Measurements from ENCODE around the gene PDZD2. TPM values are rescaled to one million over a fixed set of nuclear protein-coding genes. Genes with fewer than 3 reads are reported as not detected.
A peak's percentile ranks its signal among the peaks of the same experiment; 100 is the strongest.
"Not testable (repeated sequence)": the region's sequence is repeated elsewhere in the genome, so short reads cannot be mapped to it uniquely, and the experiment has no call there.

Gene PDZD2
- total RNA-seq, 1 donor from 2014 or later: 80.1 TPM

DNA sequence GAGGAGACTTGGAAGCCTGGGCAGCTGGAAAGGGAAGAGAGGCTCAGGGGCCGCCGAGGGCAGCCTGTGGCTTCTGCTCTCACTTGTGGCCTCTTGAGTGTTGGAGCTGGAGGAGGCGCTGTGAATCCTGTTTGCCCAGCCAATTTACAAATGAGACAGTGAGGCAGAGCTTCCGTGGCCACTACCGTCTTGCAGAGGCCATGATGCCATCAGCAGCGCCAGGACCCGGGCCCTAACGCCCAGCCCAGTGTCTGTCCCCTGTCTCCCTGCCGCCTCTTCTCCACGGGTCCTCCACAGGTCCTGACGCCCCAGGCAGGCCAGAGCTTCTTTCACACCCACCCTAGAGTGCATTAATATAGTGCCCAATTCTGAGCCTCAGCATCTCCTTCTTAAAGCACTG lies 362.4 kb downstream of the PDZD2 start:
- intact Hi-C loops (cut with micrococcal nuclease): no loop called here
- ATAC-seq: no peak

DNA sequence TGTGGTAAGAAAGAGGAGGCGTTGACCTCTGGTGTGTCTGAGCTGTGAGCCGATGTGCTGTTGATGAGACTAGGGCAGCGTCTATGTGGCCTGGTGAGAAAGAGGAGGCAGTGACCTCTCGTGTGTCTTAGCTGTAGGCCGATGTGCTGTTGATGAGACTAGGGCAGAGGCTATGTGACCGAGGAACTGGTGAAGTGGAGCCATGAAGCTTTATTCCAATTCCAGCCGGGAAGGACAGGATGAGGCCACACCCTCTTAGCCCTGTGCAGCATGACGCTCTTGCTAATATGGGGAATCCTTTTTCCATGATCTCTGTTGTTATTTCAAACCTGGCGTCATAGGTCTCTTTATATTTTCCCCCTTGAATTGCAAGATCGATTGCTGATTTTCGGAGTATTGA lies 362.8 kb downstream of the PDZD2 start:
- no peak for DNase-seq
- intact Hi-C loops (cut with micrococcal nuclease): no loop called here
- peak; percentile 44 for ATAC-seq

More for the DNA sequence above, 362.4 kb downstream of the PDZD2 start:
- DNase-seq: no peak

DNA sequence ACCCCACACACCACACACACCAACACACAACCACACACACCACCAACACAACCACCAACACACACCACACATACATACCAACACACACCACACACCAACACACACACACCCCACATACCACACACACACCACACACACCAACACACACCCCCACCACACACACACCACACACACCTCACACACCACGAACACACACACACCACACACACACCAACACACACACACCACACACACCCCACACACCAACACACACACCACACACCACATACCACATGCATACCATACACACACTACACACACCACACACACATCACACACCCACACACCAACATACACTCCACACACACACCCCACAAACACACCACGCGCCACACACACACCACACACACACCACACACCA lies 363.8 kb downstream of the PDZD2 start:
- ATAC-seq (no peak), DNase-seq (no peak)
- intact Hi-C loops (cut with micrococcal nuclease): no loop called here

DNA sequence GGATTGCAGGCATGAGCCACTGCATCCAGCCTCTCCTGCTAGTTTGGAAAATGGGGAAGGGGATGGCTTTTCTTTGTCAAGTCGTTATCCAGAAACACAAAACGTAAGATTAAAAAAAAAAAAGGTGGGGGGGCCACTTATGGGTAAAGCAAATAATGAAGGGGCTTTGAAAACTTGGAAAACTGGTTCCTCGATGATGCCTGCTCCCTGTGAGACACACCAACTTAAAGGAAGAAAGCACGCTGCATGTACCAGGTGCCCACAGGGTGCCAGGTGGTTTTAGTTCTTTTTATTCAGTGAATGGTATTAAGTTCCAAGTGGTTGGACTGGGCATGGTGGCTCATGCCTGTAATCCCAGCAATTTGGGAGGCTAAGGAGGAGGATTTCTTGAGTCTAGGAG lies 365.1 kb downstream of the PDZD2 start:
- DNase-seq (no peak), ATAC-seq (no peak)
- intact Hi-C loops (cut with micrococcal nuclease): no loop called here

DNA sequence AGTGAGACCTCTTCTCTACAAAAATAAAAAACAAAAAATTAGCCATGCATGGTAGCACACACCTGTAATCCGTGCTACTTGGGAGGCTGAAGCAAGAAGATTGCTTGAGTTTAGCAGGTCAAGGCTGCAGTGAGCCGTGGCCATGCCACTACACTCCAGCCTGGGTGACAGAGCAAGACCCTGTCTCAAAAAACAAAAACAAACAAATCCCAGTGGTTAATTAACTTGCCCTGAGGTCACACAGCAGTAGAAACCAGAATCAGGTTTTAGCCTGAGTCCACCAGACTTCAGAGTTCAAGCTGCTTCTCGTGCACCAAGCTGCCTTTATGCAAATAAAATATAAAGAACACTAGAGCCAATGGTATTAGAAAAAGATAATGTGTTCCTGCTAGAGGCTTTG lies 365.5 kb downstream of the PDZD2 start:
- intact Hi-C loops (cut with micrococcal nuclease): no loop called here
- no peak for ATAC-seq
- DNase-seq: no peak

DNA sequence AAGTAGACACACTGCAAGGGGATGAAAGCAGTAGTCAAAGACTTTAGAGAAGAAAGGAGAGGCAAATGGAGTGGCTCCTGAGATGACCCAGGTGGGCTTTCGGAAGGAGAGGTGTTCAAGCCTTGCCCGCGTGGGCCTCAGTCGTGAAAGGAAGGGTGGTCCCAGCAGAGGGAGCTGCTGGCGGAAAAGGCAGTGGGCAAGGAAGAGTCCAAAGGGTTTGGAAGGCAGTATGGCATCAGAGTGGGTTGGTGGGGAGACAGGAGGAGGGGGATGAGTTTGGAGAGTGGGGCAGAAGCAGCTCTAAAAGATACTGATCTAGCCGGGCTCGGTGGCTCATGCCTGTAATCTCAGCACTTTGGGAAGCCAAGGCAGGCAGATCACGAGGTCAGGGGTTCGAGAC lies 369.8 kb downstream of the PDZD2 start:
- intact Hi-C loops (cut with micrococcal nuclease): no loop called here
- DNase-seq (no peak), ATAC-seq (no peak)

DNA sequence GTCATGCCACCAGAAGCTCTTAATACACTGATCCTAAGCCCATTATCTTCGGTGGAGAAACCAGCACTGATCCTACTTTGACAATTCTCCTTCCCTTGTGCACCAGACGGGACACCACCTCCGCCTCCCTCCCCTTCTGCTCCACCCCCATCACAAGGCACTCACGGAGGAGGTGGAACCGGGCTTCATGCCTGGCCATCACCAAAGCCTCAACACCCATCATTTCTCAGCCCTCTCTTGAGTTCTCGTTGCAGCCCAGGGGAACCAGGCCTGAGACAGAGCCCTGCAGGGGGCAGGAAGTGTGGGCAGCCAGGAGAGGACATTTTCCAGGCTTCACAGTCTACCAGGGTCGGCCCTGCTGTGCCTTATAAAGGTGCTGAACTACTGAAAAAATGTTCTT lies 374.7 kb downstream of the PDZD2 start:
- intact Hi-C loops (cut with micrococcal nuclease): no loop called here
- ATAC-seq (peak; percentile 72), DNase-seq (peak; percentile 45)

DNA sequence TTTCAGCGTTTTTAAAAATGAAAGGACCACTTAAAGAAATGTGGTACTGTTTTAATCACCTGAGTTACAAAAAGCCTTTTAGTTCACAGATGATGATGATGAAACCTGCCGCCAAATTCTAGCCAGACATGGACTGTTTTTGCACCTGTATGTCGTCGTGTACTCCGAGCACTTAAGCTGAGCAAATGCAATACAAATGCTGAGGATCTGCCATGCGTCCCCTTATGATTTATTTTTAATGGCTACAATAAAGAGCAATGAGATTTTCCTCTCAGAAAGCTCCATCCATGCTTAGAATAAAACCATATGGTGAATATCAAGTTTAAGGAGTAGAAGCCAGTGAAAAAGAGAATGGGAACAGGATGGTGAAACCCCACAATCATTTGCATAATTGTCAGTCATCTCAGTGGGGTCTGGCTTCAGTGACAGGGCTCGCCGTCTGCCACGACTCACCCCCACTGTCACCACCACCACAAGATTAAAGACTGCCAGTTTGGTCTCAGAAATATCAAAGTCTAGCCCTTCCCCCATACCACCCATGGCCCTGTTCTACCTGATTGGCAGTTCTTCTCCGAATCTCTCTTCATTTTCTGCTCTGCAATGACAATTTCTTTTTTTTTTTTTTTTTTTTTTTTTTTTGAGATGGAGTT lies 375.3 kb downstream of the PDZD2 start:
- intact Hi-C loops (cut with micrococcal nuclease): no loop called here
- DNase-seq (no peak), ATAC-seq (no peak)

DNA sequence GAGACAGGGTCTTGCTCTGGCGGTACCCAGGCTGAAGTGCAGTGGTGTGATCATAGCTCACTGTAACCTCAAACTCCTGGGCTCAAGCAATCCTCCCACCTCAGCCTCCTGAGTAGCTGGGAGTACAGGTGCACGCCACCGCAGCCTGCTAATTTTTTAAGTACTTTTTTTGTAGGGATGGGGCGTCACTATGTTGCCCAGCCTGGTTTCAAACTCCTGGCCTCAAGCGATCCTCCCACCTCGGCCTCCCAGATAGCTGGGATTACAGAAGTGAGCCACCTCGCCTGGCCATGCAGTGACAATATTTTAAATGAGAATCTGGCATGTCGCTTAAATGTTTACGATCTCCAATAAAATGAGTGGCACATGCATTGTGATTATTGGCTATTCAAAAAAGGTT lies 376.3 kb downstream of the PDZD2 start:
- intact Hi-C loops (cut with micrococcal nuclease); DNase-seq; ATAC-seq: not testable (repeated sequence)

DNA sequence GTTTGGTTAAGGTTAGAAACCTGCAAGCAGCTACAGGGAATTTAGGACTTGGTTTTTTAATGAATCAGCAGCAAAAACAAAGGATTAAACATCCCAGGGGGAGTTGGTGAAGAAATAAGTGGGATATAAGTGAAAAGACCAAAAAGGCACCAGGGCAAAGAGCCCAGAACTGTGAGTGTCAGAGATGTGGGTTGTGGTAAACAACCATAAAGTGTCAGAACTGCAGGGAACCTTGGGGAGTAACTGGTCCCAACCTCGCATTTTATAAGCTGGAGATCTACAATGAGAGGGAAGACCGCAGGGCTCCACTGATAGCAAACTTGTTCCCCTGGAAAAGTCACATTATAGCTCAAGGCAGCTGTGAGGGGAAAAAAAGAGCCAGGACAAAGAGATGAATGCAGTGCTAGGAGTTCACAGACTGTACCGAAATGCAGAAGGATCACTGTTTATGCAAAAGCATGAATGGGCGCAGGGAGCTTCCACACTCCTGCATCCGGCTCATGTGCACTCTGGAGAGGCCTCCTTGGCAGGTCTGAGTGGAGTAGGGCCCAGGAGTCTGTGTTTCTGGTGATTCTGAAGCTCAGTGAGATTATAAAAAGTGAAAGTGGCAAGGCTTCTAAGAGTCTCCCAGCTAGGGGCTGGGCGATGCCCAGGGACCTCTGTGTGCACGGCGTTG lies 378.9 kb downstream of the PDZD2 start:
- intact Hi-C loops (cut with micrococcal nuclease): no loop called here
- peak; percentile 50 for DNase-seq
- ATAC-seq: peak; percentile 75

DNA sequence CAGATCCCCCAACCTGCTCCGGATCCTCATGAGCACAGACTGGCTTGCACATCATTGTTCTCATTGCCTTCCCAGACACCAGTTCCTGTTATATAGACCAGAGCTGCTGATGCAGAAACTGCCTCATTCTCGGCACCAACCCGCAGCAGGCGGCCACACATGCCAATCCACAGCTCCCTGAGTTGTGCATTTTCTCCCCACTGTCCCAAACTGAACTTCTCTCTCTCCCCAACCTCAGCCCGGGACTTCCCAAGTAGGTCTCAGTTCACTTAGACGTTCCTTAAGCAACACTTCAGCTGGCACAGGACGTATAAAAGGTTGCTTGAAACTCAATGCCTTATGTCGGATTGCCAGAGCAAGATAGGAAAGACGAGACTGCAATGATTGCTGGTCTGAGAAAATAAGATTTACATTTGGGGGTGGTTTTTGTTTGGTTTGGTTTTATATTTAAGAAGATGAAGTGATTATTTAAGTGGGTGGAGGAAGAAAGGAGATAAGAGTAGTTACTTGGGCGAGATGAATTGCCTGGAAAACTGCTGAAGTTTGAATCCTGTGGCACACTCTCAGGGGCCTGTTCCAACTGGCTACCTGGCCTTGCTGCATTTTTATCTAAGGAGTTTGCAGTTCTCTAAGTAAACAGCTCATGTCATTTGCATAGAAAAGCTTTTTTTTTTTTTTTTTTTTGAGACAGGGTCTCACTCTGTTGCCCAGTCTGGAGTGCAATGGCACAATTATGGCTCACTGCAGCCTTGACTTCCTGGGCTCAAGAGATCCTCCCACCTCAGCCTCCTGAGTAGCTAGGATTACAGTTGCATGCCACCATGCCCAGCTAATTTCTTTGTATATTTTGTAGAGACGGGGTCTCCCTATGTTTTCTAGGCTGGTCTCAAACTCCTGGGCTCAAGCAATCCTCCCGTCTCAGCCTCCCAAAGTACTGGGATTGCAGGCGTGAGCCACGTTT lies 379.8 kb downstream of the PDZD2 start:
- intact Hi-C loops (cut with micrococcal nuclease): no loop called here
- peak; percentile 19 for ATAC-seq
- no peak for DNase-seq

DNA sequence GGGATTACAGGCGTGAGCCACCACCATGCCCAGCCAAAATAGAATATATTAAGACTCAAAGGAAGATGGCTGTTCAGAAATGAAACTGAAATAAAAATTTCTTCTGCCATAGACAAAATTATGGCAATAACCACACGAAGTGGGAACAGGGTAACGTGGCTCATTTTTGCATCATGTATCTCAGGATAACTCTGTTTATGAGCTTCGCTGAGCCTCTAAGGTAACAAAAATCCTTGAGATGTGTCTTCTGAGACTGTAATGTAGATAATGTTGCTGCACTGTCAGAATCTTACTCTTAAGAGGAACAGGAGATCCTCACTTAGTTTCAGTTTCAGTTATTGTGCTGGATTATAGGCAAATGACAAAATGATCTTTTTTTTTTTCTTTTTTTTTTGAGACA lies 381.3 kb downstream of the PDZD2 start:
- intact Hi-C loops (cut with micrococcal nuclease): no loop called here
- ATAC-seq (no peak), DNase-seq (no peak)

DNA sequence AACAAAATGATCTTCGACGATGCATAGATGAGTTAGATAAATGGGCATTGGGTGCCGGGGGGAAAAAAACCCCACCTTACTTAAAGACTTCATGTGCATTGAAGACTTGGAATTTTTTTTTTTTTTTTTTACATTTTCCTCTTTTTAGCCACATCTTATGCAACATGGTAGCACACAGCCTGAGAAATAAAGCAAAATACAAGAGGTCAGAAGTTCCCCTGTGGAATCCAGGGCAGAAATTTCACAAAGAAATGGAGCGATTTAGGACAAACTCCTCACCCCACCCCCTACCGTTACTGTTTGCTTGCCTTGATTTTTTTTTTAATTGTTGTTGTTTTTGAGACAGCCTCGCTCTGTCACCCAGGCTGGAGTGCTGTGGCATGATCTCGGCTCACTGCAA lies 382.0 kb downstream of the PDZD2 start:
- intact Hi-C loops (cut with micrococcal nuclease): no loop called here
- no peak for DNase-seq
- no peak for ATAC-seq

DNA sequence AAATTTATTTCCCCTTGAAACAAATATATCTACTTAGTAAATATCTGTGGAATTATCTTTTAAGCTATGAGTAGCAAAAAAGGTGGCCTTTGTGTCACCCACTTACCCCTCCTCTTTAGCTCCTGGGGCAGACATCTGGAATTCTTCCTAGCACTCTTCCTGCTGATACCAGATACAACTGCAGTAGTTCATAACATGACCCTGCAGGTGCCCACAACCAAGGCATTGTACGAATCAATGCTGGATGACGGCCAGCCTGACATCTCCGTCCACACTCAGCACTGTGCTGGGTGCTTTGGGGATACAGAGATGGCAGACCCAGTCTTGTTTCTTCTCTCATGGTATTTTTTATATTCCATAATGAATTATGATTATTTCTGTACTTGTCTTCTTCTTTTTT lies 382.8 kb downstream of the PDZD2 start:
- DNase-seq (no peak), ATAC-seq (no peak)
- intact Hi-C loops (cut with micrococcal nuclease): no loop called here

DNA sequence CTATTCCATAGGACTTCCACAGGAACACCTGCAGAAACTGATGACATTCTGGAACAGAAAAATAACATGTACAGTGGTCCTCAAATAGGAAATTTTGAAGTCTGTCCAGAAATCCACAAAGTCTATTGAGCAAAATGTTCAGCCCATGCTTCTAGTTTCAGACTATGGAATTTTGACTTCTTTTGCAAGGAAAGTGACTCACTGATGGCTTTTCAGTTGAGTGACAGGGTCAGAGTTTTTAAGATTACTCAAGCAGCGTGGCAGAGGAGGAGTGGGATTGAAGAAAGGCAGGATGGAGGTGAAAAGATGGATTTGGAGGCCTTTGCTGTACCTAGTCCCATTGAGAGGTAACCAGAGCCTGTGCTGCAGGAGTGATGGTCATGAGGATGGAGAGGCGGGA lies 383.7 kb downstream of the PDZD2 start:
- no peak for DNase-seq
- intact Hi-C loops (cut with micrococcal nuclease): no loop called here
- no peak for ATAC-seq

DNA sequence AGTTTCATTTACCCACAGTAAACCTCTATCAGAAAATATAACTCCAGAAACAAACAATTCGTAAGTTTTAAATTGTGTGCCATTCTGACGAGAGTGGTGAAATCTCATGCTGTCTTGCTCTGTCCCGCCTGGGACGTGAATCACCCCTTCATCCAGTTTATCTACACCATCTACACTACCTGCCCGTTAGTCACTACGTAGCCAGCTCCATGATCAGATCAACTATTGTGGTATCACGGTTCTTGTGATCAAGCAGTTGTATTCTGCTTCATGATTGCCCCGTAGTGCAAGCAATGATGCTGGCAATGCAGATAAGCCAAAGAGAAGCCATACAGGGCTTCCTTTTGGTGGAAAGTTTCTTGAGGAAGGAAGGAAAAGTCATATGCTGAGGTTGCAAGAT lies 384.9 kb downstream of the PDZD2 start:
- no peak for ATAC-seq
- no peak for DNase-seq
- intact Hi-C loops (cut with micrococcal nuclease): no loop called here

DNA sequence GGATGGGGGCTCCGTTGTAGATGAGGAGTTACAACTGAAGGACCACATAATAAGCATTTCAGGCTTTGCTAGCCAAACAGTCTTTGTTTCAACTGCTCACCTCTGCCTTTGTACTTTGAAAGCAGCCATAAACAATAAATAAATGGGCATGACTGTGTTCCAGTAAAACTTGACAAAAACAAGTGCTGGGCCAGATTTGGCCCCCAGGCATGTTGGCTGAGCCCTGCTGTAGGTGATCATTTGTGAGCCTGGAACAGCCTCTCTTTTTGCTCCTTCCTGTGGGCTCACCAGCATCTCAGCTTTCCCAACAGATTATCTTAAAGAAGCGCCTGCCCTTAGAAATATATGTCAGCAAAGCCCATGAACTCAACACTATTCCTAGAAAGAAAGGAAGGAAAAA lies 385.8 kb downstream of the PDZD2 start:
- intact Hi-C loops (cut with micrococcal nuclease): no loop called here

DNA sequence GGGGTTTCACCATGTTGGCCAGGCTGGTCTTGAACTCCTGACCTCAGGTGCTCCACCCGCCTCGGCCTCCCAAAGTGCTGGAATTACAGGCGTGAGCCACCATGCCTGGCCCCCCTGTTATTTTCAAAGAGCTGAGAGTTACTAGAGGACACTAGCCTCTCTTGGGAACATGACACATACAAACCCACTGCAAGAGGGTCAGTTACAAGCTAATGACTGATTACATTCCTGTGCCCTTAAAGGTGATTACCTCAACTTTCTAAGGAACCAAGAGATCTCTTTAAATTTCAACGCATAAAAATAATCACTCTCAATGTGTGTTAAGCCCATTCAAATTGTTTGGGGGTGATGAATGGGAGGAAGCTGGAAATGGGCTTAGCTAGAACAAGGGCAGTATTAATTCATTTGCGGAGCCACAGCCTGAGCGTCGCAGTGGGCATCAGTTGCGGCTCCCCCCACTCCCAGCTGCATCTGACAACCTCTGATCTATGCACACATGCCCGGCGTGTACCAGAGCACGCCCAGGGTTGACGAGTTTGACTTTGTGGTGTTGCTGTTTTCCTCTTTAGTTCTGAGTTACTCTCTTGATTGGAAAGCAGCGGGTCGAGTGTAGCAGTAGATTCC lies 388.3 kb downstream of the PDZD2 start:
- intact Hi-C loops (cut with micrococcal nuclease): no loop called here
- DNase-seq (no peak), ATAC-seq (no peak)

More for the DNA sequence above, 385.8 kb downstream of the PDZD2 start:
- DNase-seq: no peak
- no peak for ATAC-seq

DNA sequence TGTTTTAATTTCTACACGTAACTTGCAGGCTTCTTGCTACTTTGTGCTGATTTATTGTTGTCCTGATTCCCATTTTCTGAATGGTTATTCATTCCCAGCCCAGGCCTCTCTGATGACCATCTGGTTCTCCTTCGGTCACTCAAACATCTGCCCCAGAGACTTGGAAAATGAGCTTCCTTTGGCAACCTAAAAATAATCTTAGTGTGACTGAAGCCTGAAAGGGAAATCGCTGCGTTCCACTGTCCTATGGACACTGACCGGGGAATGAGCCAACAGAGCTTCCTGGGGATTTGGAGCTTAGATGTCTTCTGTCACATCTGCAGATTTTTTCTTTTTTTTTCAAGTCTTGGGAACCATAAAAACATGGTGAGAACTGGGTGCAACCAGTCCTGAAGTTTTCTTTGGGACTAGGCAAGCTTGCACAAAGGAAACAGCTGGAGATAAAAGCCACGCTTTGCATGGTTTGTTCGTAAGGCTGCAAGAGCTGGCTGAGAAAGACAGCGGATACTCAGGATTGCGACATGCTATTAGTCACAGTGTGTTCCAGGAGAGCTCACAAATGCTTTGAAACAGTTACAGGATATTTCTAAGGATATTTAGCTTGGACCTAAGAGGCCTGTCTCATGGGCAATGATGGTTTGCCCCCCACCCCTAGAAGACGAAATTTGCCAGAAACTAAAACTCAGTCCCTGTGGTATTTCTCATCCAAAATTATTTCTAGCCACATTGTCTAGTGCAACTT lies 389.0 kb downstream of the PDZD2 start:
- peak; percentile 65 for DNase-seq
- ATAC-seq: peak; percentile 91
- intact Hi-C loops (cut with micrococcal nuclease): no loop called here
